Measurements from ENCODE around the gene POC1A.

- TF ChIP-seq SP1 (IDR thresholded peaks at IDR 0.05) (no peak), TARDBP (IDR thresholded peaks at IDR 0.05) (no peak), ELF4 (IDR thresholded peaks at IDR 0.05) (no peak)
Measured at GRCh38 chr3:52134761-52135160, 19.5 kb downstream of the POC1A start.

Data from HEK293T (cell line).